GM12878 (cell line): Measurements from ENCODE around the gene ELN.

Experiments
- CREB1 ChIP-seq: IDR thresholded peaks from 2 replicates; pipeline ENCODE4 v1.6.1; 2012; ENCODE audit warnings: low read depth, mild to moderate bottlenecking, inconsistent platforms
- CTCF ChIP-seq, 3 experiments: IDR thresholded peaks in 2 of 3; conservative IDR thresholded peaks in 1 of 3; 2 replicates each; pipeline ENCODE4 v1.5.1; 2011; ENCODE audit warnings: low read depth in 3 of 3, low read length in 3 of 3, mild to moderate bottlenecking in 3 of 3, control low read depth in 2 of 3, moderate library complexity in 2 of 3, inconsistent platforms in 1 of 3, mixed read lengths in 1 of 3; ENCODE audit not compliant: control insufficient read depth in 2 of 3, insufficient read depth in 1 of 3; ENCODE audit errors: extremely low read depth in 1 of 3
- EZH2 ChIP-seq: IDR thresholded peaks from 2 replicates; pipeline ENCODE4 v1.6.1; 2012; ENCODE audit warnings: low read depth, mild to moderate bottlenecking, control low read depth, inconsistent platforms, low read length, borderline replicate concordance; ENCODE audit not compliant: control insufficient read depth

GRCh38 chr7:73991522-73992100 lies 36.4 kb upstream of the ELN start:
- TF ChIP-seq CTCF (IDR thresholded peaks at IDR 0.05 in 2 of 3, conservative IDR thresholded peaks at IDR 0.05 in 1 of 3; ENCODE audit: control insufficient read depth in 2 of 3, extremely low read depth in 1 of 3, insufficient read depth in 1 of 3, low read depth in 3 of 3, low read length in 3 of 3) = no peak
- no peak for TF ChIP-seq EZH2
- TF ChIP-seq CREB1 = no peak
